ENCODE results near the gene FXR2. TPM values are rescaled to one million over a fixed set of nuclear protein-coding genes. Genes with fewer than 3 reads are reported as not detected.
A peak's percentile ranks its signal among the peaks of the same experiment; 100 is the strongest.

Gene FXR2
- total RNA-seq, 4 donors from 2014 or later = 17.2 to 24.0 (median 20.6) TPM

DNA sequence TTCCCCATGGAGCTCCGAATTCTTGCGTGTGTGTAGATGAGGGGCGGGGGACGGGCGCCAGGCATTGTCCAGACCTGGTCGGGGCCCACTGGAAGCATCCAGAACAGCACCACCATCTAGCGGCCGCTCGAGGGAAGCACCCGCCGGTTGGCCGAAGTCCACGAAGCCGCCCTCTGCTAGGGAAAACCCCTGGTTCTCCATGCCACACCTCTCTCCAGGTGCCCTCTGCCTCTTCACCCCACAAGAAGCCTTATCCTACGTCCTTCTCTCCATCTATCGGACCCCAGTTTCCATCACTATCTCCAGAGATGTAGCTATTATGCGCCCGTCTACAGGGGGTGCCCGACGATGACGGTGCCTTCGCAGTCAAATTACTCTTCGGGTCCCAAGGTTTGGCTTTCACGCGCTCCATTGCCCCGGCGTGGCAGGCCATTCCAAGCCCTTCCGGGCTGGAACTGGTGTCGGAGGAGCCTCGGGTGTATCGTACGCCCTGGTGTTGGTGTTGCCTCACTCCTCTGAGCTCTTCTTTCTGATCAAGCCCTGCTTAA is 53.6 kb downstream of the FXR2 start:
- Histone ChIP-seq H3K9me3 (no peaks in the 10 kb centered on the region), H3K4me3 (peak overlapping the region; percentile 77 to 98 (median 94)), H3K27ac (peak overlapping the region; percentile 94 to 98 (median 96)), H3K4me1 (peaks cover 44 to 82% (median 58%) of the 10 kb centered on the region in 3 donors), H3K27me3 (no peaks in the 10 kb centered on the region), H3K36me3 (peaks cover 7 to 30% (median 23%) of the 10 kb centered on the region in 3 donors)
- intact Hi-C loops (cut with DNase I) = no loop called here
- 1% methylated on average over 28 to 32 of the region's 32 CpGs for WGBS, 2 donors
- TF ChIP-seq CTCF (IDR thresholded peaks at IDR 0.05) = peak; percentile 78 to 98 (median 90)
- no peak for TF ChIP-seq POLR2A (IDR thresholded peaks at IDR 0.05)
- no peak for DNase-seq

- peak overlapping the region in 3 of 4 donors; percentile 77 to 98 (median 97) for H3K4me3 ChIP-seq
- TF ChIP-seq POLR2A (IDR thresholded peaks at IDR 0.05) (no peak), CTCF (IDR thresholded peaks at IDR 0.05) (peak; percentile 40 to 79 (median 71))
- peak overlapping the region; percentile 94 to 98 (median 96) for H3K27ac ChIP-seq
- H3K36me3 ChIP-seq = peaks cover 7 to 23% (median 16%) of the 10 kb centered on the region in 3 donors
- no peaks in the 10 kb centered on the region for H3K9me3 ChIP-seq
- 24 to 27% methylated on average over 19 to 22 of the region's 22 CpGs for WGBS, 2 donors
- H3K4me1 ChIP-seq = peaks cover 44 to 82% (median 58%) of the 10 kb centered on the region in 3 donors
- intact Hi-C loops (cut with DNase I) = no loop called here
- H3K27me3 ChIP-seq = no peaks in the 10 kb centered on the region
- DNase-seq = no peak
Measured at GRCh38 chr17:7560172-7561027, 54.3 kb downstream of the FXR2 start.

DNA sequence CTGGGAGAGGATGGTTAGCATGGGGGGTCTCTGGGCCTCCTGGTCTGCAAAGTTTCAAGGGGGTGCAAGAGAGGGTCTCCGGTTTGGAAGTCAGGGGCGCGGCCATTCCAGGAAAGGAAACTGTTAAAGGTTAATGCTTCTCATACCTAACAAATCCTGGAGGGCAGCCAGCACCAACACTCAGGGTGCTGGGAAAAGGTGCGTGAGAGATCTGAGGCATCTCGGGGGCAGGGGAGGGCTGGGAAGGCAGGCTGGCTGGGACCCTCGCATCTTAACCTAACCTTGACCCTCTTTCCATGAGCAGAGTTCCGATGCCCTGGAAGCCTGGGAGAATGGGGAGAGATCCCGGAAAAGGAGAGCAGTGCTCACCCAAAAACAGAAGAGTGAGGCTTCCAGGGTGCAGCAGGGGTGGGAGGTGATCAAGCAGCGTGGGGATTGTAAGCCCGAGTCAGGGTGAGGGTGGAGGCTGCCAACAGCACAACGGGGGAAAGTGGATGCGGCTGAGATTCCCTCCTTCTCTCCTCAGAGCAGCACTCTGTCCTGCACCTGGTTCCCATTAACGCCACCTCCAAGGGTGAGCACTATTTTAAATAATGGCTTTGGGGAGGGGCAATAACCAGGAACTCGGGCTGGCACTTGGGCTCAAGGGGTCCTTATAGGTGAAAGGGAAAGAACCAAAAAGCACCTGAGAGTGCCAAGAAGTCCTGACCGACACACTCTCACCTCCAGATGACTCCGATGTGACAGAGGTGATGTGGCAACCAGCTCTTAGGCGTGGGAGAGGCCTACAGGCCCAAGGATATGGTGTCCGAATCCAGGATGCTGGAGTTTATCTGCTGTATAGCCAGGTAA is 55.2 kb downstream of the FXR2 start:
- no peaks in the 10 kb centered on the region for H3K9me3 ChIP-seq
- DNase-seq = no peak
- TF ChIP-seq POLR2A (IDR thresholded peaks at IDR 0.05) = no peak
- no peak for TF ChIP-seq CTCF (IDR thresholded peaks at IDR 0.05)
- H3K4me3 ChIP-seq = peak overlapping the region in 3 of 4 donors; percentile 77 to 98 (median 97)
- no peaks in the 10 kb centered on the region for H3K27me3 ChIP-seq
- H3K4me1 ChIP-seq = peaks cover 44 to 75% (median 58%) of the 10 kb centered on the region in 3 donors
- peaks cover 3 to 14% (median 8%) of the 10 kb centered on the region in 3 donors for H3K36me3 ChIP-seq
- peak overlapping the region; percentile 94 to 98 (median 96) for H3K27ac ChIP-seq
- WGBS, 2 donors = 50 to 56% methylated on average over 15 to 17 of the region's 18 CpGs
- intact Hi-C loops (cut with DNase I) = loop anchor here (2.0 kb wide), 1 partner anchor 43 kb away; no protein-coding TSS in a partner anchor

- intact Hi-C loops (cut with DNase I) = loop anchor here (2.0 kb wide), 1 partner anchor 42 kb away; no protein-coding TSS in a partner anchor
- Histone ChIP-seq H3K4me1 (peaks cover 44 to 70% (median 54%) of the 10 kb centered on the region in 3 donors), H3K9me3 (no peaks in the 10 kb centered on the region), H3K36me3 (peaks cover 0 to 6% (median 4%) of the 10 kb centered on the region in 3 donors), H3K27ac (peak within 1 kb of the TSS; percentile 82 to 98 (median 96)), H3K27me3 (no peaks in the 10 kb centered on the region), H3K4me3 (peak within 1 kb of the TSS; percentile 7 to 98 (median 70))
- WGBS, 2 donors = 13 to 24% methylated on average over 12 to 13 of the region's 16 CpGs
- no peak for TF ChIP-seq POLR2A (IDR thresholded peaks at IDR 0.05)
- no peak for TF ChIP-seq CTCF (IDR thresholded peaks at IDR 0.05)
- no peak for DNase-seq
Measured at GRCh38 chr17:7558544-7559319, 56.0 kb downstream of the FXR2 start, which contains the start of gene TNFSF13. Gene TNFSF13, plus strand, starts transcription at chr17:7558750. Its CDS starts 290 bp downstream, at chr17:7559040.

Measured in esophagus squamous epithelium (tissue), 5 donors.